Thymus (tissue), 14 donors: ENCODE data around the gene PCDH10. TPM values are rescaled to one million over a fixed set of nuclear protein-coding genes. Genes with fewer than 3 reads are reported as not detected.

Source experiments
- DNase-seq, 9 donors: peaks; one replicate each; pipeline ENCODE4 v3.0.0-alpha.2; 2013; ENCODE audit warnings: low spot score in 9 of 9, low read depth in 6 of 9, missing footprints in 1 of 9
- H3K27ac ChIP-seq, 2 donors: one replicate each; pipeline ENCODE4 v1.5.1; 2013; ENCODE audit warnings: control low read depth in 1 of 2, low read depth in 1 of 2, low read length in 1 of 2, mild to moderate bottlenecking in 1 of 2, moderate library complexity in 1 of 2
- H3K27me3 ChIP-seq, 2 donors: one replicate each; pipeline ENCODE4 v1.5.1; 2013; ENCODE audit warnings: low read length in 1 of 2; ENCODE audit not compliant: control insufficient read depth in 2 of 2, insufficient read depth in 1 of 2
- H3K36me3 ChIP-seq, 2 donors: one replicate each; pipeline ENCODE4 v1.5.1; 2013; ENCODE audit warnings: low read length in 1 of 2, mild to moderate bottlenecking in 1 of 2, moderate library complexity in 1 of 2; ENCODE audit not compliant: control insufficient read depth in 2 of 2, insufficient read depth in 2 of 2
- H3K4me1 ChIP-seq, 2 donors: one replicate each; pipeline ENCODE4 v1.5.1; 2013; ENCODE audit warnings: low read length in 2 of 2; ENCODE audit not compliant: control insufficient read depth in 2 of 2, insufficient read depth in 2 of 2
- H3K4me3 ChIP-seq, 2 donors: one replicate each; pipeline ENCODE4 v1.5.1; 2013; ENCODE audit warnings: low read length in 2 of 2, control low read depth in 1 of 2, mild to moderate bottlenecking in 1 of 2
- H3K9me3 ChIP-seq, 2 donors: one replicate each; pipeline ENCODE4 v1.5.1; 2013; ENCODE audit warnings: low read length in 1 of 2, mild to moderate bottlenecking in 1 of 2; ENCODE audit not compliant: control insufficient read depth in 2 of 2, insufficient read depth in 1 of 2
- WGBS: extraction: QIAGEN DNeasy Blood & Tissue Kit; methylation state at CpG from one replicate; pipeline ENCODE4 v1.1.7; 2013; 5-methylcytosine and 5-hydroxymethylcytosine counted together
- long read RNA-seq, 10 donors: transcript quantifications; one replicate each; lab custom pipeline, GENCODE V29; 2026
- polyA plus RNA-seq: library from polyadenylated mRNA; stranded (reverse); fragments of 200-250 nt; gene quantifications from one replicate; pipeline ENCODE4 v1.2.3, GENCODE V29; 2013
- total RNA-seq: library from RNA; stranded (reverse); fragments of 120-200 nt; gene quantifications from one replicate; pipeline ENCODE4 v1.2.4, GENCODE V29; 2013
- donor health status: healthy.

PCDH10 gene, protein sequence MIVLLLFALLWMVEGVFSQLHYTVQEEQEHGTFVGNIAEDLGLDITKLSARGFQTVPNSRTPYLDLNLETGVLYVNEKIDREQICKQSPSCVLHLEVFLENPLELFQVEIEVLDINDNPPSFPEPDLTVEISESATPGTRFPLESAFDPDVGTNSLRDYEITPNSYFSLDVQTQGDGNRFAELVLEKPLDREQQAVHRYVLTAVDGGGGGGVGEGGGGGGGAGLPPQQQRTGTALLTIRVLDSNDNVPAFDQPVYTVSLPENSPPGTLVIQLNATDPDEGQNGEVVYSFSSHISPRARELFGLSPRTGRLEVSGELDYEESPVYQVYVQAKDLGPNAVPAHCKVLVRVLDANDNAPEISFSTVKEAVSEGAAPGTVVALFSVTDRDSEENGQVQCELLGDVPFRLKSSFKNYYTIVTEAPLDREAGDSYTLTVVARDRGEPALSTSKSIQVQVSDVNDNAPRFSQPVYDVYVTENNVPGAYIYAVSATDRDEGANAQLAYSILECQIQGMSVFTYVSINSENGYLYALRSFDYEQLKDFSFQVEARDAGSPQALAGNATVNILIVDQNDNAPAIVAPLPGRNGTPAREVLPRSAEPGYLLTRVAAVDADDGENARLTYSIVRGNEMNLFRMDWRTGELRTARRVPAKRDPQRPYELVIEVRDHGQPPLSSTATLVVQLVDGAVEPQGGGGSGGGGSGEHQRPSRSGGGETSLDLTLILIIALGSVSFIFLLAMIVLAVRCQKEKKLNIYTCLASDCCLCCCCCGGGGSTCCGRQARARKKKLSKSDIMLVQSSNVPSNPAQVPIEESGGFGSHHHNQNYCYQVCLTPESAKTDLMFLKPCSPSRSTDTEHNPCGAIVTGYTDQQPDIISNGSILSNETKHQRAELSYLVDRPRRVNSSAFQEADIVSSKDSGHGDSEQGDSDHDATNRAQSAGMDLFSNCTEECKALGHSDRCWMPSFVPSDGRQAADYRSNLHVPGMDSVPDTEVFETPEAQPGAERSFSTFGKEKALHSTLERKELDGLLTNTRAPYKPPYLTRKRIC
- total RNA-seq (1.7 TPM), polyA plus RNA-seq (0.11 TPM)
- long read RNA-seq, donor 1, full-length matches to known transcripts, result 1 of 1 reads
- long read RNA-seq, donor 1, partial matches to known transcripts, result 0 of 1 reads
- long read RNA-seq, donor 1, other reads (novel, unspliced or antisense), result 0 of 1 reads
- long read RNA-seq, donor 2, result 0 reads
- long read RNA-seq, donor 3, full-length matches to known transcripts, result 4 of 4 reads
- long read RNA-seq, donor 3, partial matches to known transcripts, result 0 of 4 reads
- long read RNA-seq, donor 3, other reads (novel, unspliced or antisense), result 0 of 4 reads
- long read RNA-seq, donor 4, result 0 reads
- long read RNA-seq, donor 5, full-length matches to known transcripts, result 6 of 6 reads
- long read RNA-seq, donor 5, partial matches to known transcripts, result 0 of 6 reads
- long read RNA-seq, donor 5, other reads (novel, unspliced or antisense), result 0 of 6 reads
- long read RNA-seq, donor 6, full-length matches to known transcripts, result 3 of 3 reads
- long read RNA-seq, donor 6, partial matches to known transcripts, result 0 of 3 reads
- long read RNA-seq, donor 6, other reads (novel, unspliced or antisense), result 0 of 3 reads
- long read RNA-seq, donor 7, full-length matches to known transcripts, result 5 of 5 reads
- long read RNA-seq, donor 7, partial matches to known transcripts, result 0 of 5 reads
- long read RNA-seq, donor 7, other reads (novel, unspliced or antisense), result 0 of 5 reads
- long read RNA-seq, donor 8, full-length matches to known transcripts, result 6 of 6 reads
- long read RNA-seq, donor 8, partial matches to known transcripts, result 0 of 6 reads
- long read RNA-seq, donor 8, other reads (novel, unspliced or antisense), result 0 of 6 reads
- long read RNA-seq, donor 9, full-length matches to known transcripts, result 1 of 1 reads
- long read RNA-seq, donor 9, partial matches to known transcripts, result 0 of 1 reads
- long read RNA-seq, donor 9, other reads (novel, unspliced or antisense), result 0 of 1 reads
- long read RNA-seq, donor 10, full-length matches to known transcripts, result 3 of 3 reads
- long read RNA-seq, donor 10, partial matches to known transcripts, result 0 of 3 reads
- long read RNA-seq, donor 10, other reads (novel, unspliced or antisense), result 0 of 3 reads

DNA sequence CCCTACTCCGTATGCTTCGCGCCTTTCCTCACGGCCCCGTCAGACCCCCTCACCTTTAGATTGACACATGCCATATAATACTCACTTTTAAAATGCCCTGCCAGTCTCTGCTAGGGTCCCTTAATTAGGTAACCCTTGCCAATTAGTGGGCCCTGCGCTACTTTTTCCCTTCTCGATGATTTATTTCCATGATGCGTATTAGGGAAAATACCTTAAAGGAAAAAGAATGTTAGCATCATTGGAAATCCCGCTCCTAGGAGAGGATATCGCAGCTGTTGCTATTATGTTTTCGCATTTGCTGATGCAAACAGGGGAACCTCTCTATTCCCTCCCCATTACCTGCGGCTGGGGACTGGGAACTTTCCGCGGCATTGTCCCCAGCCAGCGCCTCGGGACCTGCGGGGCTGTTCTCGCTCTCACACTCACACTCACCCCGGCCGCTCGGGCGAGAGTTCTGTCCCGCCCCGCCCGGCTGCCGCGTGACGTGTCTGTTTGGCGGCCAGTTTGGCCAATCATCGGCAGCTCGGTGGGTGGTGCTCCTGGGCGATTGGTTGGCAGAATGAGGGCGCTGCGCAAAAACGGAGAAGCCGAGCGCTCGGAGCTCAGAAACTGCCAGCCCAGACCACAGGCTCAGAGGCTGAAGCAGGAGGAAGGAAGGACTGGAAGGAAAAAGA, at the start of gene PCDH10:
PCDH10 (plus strand) TSS at position 605 of the 674 bp plus-strand sequence. CDS start 847 bp downstream, outside the sequence.
- under 1% methylated on average over 38 of the region's 38 CpGs for WGBS
- H3K27me3 ChIP-seq, result peaks cover 73 to 78% of the 10 kb centered on the region in 2 donors
- peaks cover 1 to 7% of the 10 kb centered on the region in 2 donors for H3K9me3 ChIP-seq
- peaks cover 15 to 72% of the 10 kb centered on the region in 2 donors for H3K4me1 ChIP-seq
- no peak within 1 kb of the TSS for H3K27ac ChIP-seq
- DNase-seq, result peak; percentile 81 to 96 (median 92)
- no peaks in the 10 kb centered on the region for H3K36me3 ChIP-seq
- H3K4me3 ChIP-seq, result peak within 1 kb of the TSS; percentile 40 to 51

DNA sequence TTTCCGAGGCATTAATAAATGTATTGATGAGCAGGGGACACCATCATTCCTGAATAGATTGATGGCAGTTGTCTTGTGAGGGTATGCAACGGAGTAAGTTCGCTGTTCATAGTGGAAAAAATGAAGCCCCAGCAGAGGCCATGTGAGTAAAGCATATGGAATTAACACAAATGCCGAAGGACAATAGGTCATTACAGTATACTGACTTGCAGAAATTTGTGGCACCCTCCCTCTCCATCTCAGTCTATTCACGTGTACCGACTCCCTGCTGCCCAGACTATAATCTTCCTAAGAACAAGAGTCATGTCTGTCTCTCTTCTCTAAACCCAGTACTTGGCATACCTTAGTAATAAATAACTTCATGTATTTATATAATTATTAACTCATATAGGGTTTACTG, 47.1 kb upstream of the PCDH10 start:
- 95% methylated on average over 6 of the region's 6 CpGs for WGBS
- H3K36me3 ChIP-seq, result no peaks in the 10 kb centered on the region
- no peak overlapping the region for H3K27ac ChIP-seq
- DNase-seq, result no peak
- no peaks in the 10 kb centered on the region for H3K27me3 ChIP-seq
- no peak overlapping the region for H3K4me3 ChIP-seq
- H3K4me1 ChIP-seq, result no peaks in the 10 kb centered on the region
- no peaks in the 10 kb centered on the region for H3K9me3 ChIP-seq

DNA sequence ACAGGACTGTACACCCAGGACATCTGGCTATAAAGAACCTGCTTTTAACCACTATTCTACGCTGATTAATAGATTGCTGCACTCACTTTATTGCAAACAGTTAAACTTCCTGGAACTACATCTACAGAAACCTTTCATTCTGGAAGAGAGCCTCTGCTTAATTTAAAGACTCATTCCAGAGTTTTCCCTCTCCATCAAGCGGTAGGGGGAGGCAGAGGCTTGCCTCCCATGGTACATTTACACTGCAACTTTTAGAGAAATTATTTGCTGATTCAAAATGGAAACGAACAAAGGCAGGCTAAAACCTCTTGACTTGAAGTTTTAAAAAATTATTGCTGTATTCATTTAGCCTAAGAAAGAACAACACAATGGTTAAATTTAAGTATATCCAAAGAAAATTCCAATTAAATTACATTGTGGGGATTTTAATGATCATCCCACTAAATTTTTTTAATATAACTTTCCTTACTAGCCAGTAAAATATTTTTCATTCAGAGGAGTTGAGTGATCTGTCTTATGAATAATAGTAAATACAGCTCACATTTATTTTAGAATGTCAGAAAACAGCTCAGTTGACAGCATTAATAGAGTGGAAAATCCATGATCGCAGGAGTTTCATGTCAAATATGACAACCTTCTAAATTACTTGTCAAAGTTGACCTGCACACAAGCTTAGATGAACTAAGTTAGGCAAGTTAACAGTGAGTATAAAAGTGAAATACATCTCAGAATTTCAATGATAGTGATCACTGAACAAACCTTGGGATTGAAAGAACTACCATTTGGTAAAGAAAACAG, 46.3 kb upstream of the PCDH10 start:
- no peaks in the 10 kb centered on the region for H3K4me1 ChIP-seq
- DNase-seq, result no peak
- WGBS, result 86% methylated on average over 4 of the region's 4 CpGs
- no peaks in the 10 kb centered on the region for H3K9me3 ChIP-seq
- no peak overlapping the region for H3K4me3 ChIP-seq
- no peaks in the 10 kb centered on the region for H3K27me3 ChIP-seq
- H3K36me3 ChIP-seq, result no peaks in the 10 kb centered on the region
- no peak overlapping the region for H3K27ac ChIP-seq

DNA sequence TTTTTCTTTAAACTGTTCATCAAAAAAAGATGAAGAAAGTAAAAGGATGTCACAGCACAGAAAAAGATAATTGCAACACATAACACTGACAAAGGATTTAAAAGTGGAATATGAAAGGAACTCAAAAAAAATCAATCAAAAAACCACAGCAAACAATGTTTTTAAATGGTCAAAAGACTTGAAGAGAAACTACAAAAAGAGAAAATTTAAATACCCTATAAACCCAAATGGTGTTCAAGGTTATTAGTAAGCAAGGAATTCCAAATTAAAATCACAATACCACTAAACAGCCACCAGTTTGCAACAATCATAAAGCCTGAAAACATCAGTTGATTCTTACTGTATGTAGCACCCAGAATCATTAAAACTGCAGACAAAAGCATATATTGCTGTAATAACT, 36.5 kb upstream of the PCDH10 start:
- no peaks in the 10 kb centered on the region for H3K27me3 ChIP-seq
- H3K36me3 ChIP-seq, result no peaks in the 10 kb centered on the region
- no peak for DNase-seq
- no peak overlapping the region for H3K27ac ChIP-seq
- H3K4me1 ChIP-seq, result no peaks in the 10 kb centered on the region
- H3K9me3 ChIP-seq, result no peaks in the 10 kb centered on the region
- H3K4me3 ChIP-seq, result no peak overlapping the region

DNA sequence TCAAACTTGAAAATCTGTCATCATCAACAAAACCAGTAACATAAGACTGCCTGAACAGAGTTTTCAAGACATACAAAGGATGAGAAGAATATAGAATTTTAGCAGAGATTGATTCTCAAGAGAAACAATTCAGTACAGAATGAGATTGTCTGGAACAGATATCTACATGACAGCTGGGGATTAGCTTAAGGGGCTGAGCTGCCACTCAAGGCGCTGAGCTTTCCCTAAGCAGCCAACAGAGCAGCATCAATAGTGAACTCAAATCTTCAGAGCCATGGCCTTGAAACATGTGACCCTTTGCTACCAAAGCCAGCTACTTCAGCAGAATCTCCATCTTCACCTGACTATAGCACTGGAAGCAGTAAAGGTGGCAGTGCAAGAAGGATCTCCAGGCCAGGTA, 24.3 kb upstream of the PCDH10 start:
- Histone ChIP-seq H3K27ac (no peak overlapping the region), H3K4me3 (no peak overlapping the region), H3K4me1 (no peaks in the 10 kb centered on the region), H3K9me3 (no peaks in the 10 kb centered on the region), H3K36me3 (no peaks in the 10 kb centered on the region), H3K27me3 (no peaks in the 10 kb centered on the region)
- no peak for DNase-seq
- WGBS, result 96% methylated on average over 1 of the region's 1 CpG

DNA sequence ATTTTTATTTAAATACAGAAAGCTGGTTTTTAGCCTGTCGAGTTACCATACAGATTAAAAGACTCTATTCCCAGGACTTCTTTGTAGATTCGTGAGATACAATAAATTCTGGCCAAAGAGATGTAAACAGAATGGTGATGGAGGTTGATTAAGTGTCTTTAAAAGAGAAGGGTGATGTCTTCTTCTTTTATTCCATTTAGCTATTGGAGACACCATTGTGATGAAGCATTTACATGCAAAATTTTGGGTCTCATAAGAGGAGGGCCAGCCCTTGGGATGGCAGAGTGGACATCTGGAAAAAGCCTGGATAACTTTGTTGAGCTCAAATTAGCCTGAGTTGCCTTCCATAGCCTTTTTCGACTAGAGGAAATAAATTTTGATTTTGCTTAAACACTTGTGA, 21.6 kb upstream of the PCDH10 start:
- Histone ChIP-seq H3K4me3 (no peak overlapping the region), H3K27me3 (no peaks in the 10 kb centered on the region), H3K27ac (no peak overlapping the region), H3K9me3 (no peaks in the 10 kb centered on the region), H3K36me3 (no peaks in the 10 kb centered on the region), H3K4me1 (no peaks in the 10 kb centered on the region)
- WGBS, result 91% methylated on average over 3 of the region's 3 CpGs
- no peak for DNase-seq

DNA sequence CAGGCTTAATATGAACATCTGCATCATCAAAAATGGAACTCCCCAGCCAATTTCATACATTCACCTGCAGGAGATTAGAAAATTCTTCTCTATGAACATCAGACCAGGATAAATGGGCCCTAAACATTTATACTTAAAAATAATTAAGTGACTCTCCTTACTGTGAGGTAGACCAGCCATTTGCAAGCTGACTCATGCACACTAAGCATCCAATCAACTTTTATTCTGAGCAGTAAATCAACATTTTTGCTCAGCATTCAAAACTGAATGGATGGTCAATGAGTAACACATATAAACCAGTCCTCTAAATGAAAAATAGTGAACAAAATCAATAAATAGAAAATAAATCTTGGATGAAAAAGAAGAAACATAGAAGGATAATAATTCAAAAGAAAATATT, 19.9 kb upstream of the PCDH10 start:
- no peak overlapping the region for H3K27ac ChIP-seq
- no peaks in the 10 kb centered on the region for H3K9me3 ChIP-seq
- H3K4me3 ChIP-seq, result no peak overlapping the region
- no peaks in the 10 kb centered on the region for H3K4me1 ChIP-seq
- no peak for DNase-seq
- H3K36me3 ChIP-seq, result no peaks in the 10 kb centered on the region
- no peaks in the 10 kb centered on the region for H3K27me3 ChIP-seq
